GM13976 (cell line): ENCODE measurements around the gene ARL10.

ENCODE experiments used
- DNase-seq: peaks from one replicate; pipeline ENCODE4 v3.0.0; 2012; ENCODE audit warnings: low spot score
- in situ Hi-C: fragments of 300-500 bp; cut with MboI; formaldehyde crosslinking; loops from one replicate; pipeline ENCODE4 v1.12.0; 2022; ENCODE audit warnings: low sequenced_read_pairs, mixed read lengths, inconsistent platforms; ENCODE audit not compliant: unreplicated experiment
- TF ChIP-seq, protein P1 (sequence below): IDR thresholded peaks from 2 replicates; pipeline ENCODE4 v1.5.1; 2012; ENCODE audit warnings: borderline replicate concordance, mild to moderate bottlenecking; ENCODE audit not compliant: insufficient read depth; ENCODE audit errors: extremely low read depth, missing control alignments, control extremely low read depth

Gene ARL10

DNA sequence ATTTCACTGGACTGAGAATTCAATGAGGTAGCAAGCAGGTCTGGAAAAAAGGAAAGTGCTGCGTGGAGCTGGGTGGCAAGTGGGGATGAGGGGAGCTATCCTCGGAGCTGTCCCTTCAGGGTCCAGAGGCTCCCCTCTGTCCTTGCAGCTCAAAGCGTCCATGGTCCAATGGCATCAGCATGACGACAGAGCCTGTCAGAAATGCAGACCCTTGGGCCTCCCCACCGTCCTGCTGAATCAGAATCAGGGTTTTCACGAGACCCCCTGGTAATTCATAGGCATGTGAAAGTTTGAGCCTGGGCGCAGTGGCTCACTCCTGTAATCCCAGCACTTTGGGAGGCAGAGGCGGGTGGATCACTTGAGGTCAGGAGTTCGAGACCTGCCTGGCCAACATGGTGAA, 28.8 kb downstream of the ARL10 start:
- DNase-seq = no peak
- TF ChIP-seq, protein P1, sequence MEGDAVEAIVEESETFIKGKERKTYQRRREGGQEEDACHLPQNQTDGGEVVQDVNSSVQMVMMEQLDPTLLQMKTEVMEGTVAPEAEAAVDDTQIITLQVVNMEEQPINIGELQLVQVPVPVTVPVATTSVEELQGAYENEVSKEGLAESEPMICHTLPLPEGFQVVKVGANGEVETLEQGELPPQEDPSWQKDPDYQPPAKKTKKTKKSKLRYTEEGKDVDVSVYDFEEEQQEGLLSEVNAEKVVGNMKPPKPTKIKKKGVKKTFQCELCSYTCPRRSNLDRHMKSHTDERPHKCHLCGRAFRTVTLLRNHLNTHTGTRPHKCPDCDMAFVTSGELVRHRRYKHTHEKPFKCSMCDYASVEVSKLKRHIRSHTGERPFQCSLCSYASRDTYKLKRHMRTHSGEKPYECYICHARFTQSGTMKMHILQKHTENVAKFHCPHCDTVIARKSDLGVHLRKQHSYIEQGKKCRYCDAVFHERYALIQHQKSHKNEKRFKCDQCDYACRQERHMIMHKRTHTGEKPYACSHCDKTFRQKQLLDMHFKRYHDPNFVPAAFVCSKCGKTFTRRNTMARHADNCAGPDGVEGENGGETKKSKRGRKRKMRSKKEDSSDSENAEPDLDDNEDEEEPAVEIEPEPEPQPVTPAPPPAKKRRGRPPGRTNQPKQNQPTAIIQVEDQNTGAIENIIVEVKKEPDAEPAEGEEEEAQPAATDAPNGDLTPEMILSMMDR = no peak
- in situ Hi-C loops = no loop called here

DNA sequence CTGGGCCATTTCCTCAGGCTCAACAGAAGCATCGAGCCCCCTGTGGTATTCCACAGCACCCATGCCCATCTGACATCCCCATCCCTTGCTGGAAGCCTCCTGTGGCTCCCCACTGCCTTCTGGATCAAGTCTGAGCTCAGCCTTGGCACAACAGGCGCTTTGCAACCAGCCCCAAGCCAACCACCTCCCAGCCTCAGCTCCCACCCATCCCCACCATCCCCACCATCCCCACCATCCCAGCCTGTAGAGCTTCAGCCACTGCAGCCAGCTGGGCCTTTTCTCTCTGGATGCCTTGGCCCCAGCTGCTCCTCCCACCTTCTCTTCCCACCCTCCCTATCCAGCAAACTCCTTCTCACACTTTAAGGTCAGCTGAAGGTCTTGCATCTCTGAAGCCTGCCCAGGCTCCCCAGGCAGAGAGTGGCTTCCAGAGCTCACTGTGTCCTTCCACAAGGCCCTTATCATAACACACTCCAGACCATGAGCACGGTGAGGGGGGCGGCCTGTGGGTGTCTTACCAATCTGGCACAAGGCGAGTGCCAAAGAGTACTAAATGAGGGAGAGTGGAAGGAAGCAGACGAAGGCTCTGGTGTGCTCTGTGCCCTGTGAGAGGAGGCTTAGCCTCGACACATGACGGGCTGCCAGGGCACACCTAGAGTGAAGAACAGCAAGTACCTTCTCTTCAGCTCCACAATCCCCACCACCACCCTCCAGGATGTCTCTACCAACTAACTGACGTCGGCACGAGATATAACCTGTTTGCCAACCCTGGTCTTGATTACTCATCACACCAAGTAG, 29.8 kb downstream of the ARL10 start:
- TF ChIP-seq, protein P1 = no peak
- in situ Hi-C loops = no loop called here
- no peak for DNase-seq

DNA sequence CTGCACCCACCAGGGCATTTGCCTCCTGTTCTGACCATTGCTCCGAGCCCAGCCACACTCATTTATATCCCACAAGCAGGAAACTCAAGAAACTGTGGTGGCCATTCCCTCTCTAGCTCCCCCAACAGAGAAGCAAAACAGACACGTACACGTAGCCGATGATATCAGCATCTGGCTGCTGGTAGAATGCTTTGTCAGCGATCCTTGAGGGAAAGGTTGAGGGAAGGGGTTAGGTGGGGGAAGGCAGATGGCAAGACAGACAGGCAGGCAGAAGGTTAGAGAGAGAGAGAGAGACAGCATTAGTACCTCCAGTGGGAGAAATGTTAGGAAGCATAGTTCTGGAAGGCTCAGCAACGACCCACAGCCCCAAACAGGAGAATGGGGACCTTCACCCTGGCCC, 31.0 kb downstream of the ARL10 start:
- no peak for DNase-seq
- in situ Hi-C loops = no loop called here
- TF ChIP-seq, protein P1 = no peak

DNA sequence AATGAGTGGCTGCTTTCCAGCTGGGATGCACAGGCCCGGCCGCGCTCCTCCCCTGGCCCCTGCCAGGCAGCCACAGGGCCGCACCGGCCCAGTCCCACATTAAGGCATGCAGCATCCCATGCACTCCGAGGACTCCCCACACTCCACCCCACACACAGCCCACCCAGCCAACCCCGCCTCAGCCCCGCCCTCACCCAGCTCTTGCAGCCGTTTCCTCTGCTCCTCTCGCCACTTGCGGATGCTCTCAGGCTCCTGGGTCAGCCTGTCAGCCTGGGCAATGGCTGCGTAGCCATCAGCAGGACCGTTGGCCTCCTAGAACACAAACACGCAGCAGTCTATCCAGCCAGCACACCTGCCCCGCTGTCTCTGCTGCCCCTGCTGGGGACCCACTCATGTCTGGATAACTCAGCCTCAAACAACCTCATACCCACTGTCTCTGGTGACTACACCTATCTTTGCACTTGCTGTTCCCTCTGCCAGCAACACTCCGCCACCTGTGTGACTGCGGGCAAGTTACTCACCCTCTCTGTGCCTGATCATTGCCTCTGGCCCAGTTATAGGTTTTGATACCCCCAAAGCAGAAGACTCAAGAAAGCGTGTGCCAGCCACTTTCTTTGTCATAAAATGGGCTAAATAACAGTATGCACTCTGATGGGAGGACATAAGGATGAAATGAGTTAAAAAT, 32.6 kb downstream of the ARL10 start:
- DNase-seq = no peak
- TF ChIP-seq, protein P1 = no peak
- in situ Hi-C loops = no loop called here

DNA sequence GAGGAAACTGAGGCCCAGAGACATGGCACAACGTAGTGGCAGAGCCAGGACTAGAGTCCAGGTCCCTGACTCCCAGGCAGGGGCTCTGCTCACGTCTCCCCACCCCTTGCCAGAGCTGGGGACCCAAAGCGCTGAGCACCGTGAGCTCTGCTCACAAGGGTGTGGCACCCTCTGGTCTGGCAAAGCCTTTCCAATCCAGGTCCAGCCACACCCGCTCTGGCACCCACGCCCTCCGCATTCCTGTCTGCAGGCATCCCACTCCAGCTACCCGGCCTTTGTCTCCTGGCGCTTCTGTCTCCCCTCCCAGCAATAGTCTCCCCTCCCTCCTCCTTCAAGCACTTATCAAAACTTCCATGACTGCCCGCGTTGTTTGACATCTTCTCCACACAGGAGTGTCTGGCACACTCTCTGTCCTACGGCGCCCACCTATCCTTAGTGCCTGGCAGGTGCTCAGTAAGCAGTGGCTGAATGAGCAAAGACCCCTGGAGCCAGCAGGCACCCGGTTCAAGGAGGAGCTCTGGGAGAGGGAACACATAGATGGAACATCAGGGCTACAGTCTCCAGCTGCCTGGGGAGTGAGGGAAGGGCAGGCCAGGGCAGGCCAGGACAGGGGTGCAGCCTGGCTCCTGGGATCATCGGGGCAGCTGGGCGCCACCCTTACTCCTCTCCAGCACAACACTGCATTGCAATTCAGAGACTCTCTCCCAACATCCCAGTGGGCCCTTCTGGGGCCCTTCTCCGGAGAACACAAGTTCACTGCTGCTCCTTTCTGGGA, 35.3 kb downstream of the ARL10 start:
- TF ChIP-seq, protein P1 = no peak
- DNase-seq = no peak
- in situ Hi-C loops = loop anchor here (25.0 kb wide), 1 partner anchor 187 kb away; no protein-coding TSS in a partner anchor
